ENCODE measurements around the gene TTC28.

The TTC28 gene

DNA sequence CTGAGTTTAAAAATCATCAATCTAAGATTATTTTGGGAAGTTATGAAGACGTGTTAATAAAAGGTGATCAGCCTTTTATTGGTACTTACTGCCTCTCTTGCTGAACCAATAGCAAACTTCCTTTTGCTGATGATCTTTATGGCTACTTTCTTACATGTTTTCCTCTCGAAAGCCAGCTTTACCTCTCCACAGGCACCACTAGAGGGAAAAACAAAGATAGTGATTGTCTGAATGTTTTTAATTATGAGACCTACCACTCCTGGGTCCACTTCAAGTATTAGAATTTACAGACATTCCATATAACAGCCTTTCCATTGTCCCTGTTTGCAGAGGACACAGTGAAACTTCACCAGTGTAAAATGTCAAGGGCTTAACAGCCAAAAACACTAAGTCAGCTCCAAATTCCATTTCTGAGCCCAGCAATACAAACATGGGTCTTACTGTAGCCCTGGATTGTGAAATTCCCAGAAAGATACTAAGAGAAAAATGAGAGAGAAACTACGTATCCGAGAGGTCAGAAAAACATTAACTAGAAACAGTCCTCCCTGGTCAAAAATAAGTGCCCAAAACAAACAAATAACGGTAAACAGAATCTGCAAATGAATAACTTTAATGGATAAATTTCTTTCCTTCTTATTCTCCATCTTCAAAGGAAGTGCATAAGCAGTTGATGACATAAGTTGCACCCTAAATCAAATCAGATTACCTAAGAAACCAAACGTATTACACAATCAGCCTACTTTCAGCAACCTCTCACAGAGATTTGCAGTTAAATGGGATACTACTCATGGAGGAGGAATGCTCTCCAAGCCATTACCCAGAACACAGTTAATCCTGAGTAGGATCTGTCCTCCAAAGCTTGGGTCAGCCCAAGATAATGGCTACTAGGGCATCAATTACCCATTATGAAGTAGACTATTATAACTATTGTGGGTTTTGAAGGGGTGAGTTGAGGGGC, 32.5 kb upstream of the TTC28 start (continued):
- TF ChIP-seq, protein P1, sequence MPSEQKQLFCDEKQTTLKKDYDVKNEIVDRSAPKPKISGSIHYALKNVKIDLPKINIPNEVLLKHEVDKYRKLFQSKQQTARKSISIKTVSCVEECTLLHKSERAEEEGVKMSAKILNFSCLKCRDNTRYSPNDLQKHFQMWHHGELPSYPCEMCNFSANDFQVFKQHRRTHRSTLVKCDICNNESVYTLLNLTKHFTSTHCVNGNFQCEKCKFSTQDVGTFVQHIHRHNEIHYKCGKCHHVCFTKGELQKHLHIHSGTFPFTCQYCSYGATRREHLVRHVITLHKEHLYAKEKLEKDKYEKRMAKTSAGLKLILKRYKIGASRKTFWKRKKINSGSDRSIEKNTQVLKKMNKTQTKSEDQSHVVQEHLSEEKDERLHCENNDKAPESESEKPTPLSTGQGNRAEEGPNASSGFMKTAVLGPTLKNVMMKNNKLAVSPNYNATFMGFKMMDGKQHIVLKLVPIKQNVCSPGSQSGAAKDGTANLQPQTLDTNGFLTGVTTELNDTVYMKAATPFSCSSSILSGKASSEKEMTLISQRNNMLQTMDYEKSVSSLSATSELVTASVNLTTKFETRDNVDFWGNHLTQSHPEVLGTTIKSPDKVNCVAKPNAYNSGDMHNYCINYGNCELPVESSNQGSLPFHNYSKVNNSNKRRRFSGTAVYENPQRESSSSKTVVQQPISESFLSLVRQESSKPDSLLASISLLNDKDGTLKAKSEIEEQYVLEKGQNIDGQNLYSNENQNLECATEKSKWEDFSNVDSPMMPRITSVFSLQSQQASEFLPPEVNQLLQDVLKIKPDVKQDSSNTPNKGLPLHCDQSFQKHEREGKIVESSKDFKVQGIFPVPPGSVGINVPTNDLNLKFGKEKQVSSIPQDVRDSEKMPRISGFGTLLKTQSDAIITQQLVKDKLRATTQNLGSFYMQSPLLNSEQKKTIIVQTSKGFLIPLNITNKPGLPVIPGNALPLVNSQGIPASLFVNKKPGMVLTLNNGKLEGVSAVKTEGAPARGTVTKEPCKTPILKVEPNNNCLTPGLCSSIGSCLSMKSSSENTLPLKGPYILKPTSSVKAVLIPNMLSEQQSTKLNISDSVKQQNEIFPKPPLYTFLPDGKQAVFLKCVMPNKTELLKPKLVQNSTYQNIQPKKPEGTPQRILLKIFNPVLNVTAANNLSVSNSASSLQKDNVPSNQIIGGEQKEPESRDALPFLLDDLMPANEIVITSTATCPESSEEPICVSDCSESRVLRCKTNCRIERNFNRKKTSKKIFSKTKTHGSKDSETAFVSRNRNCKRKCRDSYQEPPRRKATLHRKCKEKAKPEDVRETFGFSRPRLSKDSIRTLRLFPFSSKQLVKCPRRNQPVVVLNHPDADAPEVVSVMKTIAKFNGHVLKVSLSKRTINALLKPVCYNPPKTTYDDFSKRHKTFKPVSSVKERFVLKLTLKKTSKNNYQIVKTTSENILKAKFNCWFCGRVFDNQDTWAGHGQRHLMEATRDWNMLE (tag by site-specific recombination; conservative IDR thresholded peaks at IDR 0.05; ENCODE audit: low read depth) = no peak
- TF ChIP-seq ZBTB20 (tag by site-specific recombination; IDR thresholded peaks at IDR 0.05) = peak; percentile 27; the same call in 1 of the 2 replicates
- TF ChIP-seq, protein P2, sequence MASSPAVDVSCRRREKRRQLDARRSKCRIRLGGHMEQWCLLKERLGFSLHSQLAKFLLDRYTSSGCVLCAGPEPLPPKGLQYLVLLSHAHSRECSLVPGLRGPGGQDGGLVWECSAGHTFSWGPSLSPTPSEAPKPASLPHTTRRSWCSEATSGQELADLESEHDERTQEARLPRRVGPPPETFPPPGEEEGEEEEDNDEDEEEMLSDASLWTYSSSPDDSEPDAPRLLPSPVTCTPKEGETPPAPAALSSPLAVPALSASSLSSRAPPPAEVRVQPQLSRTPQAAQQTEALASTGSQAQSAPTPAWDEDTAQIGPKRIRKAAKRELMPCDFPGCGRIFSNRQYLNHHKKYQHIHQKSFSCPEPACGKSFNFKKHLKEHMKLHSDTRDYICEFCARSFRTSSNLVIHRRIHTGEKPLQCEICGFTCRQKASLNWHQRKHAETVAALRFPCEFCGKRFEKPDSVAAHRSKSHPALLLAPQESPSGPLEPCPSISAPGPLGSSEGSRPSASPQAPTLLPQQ (tag by site-specific recombination; IDR thresholded peaks at IDR 0.05) = peak; percentile 96
- peak; percentile 24; the same call in 1 of the 2 replicates for TF ChIP-seq ZNF394 (tag by site-specific recombination; IDR thresholded peaks at IDR 0.05; ENCODE audit: borderline replicate concordance)
- peak; percentile 19; the same call in 1 of the 2 replicates for TF ChIP-seq ZSCAN30 (tag by site-specific recombination; IDR thresholded peaks at IDR 0.05)
- TF ChIP-seq PRDM1 (tag by site-specific recombination; IDR thresholded peaks at IDR 0.05) = 0 out of 2 replicates have a peak, but pooled peaks have one; percentile 31

DNA sequence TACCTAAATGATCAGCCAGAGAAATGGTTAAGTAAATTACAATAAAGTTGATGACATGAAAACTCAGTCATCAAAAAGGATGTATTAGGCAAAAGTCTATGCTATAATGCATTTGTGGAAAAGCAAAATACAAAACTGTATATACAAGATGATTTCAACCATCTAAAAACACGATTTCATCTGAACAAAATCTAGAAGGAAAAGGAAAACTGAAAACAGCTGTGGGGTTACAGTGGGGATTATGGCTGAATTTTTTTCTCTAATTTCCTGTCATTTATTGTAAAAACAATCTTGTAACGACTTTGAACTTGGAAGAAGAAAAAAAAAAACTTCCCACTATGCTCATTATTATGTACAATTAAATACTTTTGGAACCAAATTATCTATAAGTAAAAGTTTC, 31.7 kb upstream of the TTC28 start:
- TF ChIP-seq ZBTB48 (tag by site-specific recombination; IDR thresholded peaks at IDR 0.05) (no peak), GLIS2 (tag by site-specific recombination; IDR thresholded peaks at IDR 0.05) (no peak), PRDM1 (tag by site-specific recombination; IDR thresholded peaks at IDR 0.05) (no peak), ZBTB21 (tag by site-specific recombination; IDR thresholded peaks at IDR 0.05) (no peak), ZFP69B (tag by site-specific recombination; IDR thresholded peaks at IDR 0.05) (no peak), BCL11A (tag by site-specific recombination; IDR thresholded peaks at IDR 0.05; ENCODE audit: low read depth) (no peak), EGR2 (tag by site-specific recombination; IDR thresholded peaks at IDR 0.05; ENCODE audit: low read depth) (no peak), ZNF791 (tag by site-specific recombination; IDR thresholded peaks at IDR 0.05) (no peak), ZNF624 (tag by site-specific recombination; IDR thresholded peaks at IDR 0.05) (no peak)
- TF ChIP-seq, protein P3, sequence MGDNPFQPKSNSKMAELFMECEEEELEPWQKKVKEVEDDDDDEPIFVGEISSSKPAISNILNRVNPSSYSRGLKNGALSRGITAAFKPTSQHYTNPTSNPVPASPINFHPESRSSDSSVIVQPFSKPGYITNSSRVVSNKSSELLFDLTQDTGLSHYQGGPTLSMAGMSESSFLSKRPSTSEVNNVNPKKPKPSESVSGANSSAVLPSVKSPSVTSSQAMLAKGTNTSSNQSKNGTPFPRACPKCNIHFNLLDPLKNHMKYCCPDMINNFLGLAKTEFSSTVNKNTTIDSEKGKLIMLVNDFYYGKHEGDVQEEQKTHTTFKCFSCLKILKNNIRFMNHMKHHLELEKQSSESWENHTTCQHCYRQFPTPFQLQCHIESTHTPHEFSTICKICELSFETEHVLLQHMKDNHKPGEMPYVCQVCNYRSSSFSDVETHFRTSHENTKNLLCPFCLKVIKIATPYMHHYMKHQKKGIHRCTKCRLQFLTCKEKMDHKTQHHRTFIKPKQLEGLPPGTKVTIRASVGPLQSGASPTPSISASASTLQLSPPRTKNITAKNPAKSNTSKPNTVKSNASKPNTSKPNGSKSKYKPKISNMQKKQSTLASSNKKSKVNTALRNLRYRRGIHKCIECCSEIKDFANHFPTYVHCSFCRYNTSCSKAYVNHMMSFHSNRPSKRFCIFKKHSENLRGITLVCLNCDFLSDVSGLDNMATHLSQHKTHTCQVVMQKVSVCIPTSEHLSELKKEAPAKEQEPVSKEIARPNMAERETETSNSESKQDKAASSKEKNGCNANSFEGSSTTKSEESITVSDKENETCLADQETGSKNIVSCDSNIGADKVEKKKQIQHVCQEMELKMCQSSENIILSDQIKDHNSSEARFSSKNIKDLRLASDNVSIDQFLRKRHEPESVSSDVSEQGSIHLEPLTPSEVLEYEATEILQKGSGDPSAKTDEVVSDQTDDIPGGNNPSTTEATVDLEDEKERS (tag by site-specific recombination; IDR thresholded peaks at IDR 0.05) = no peak
- Histone ChIP-seq H3K4me1 (ENCODE audit: control insufficient read depth, insufficient read depth, low read length) (peaks cover 8% of the 10 kb centered on the region), H3K4me3 (ENCODE audit: low read depth, low read length) (no peak overlapping the region), H3K9me3 (ENCODE audit: control insufficient read depth, insufficient read depth, low read depth, low read length) (no peaks in the 10 kb centered on the region), H3K36me3 (ENCODE audit: control insufficient read depth in 2 of 2, insufficient read depth in 1 of 2, low read length in 2 of 2) (peaks cover 18 to 43% of the 10 kb centered on the region in 2 experiments; a peak in 2 of 3 replicates), H3K27ac (ENCODE audit: extremely low read depth, low read depth, low read length) (no peak overlapping the region)
- CTCF ChIA-PET = no interaction called here
- POLR2A ChIA-PET = no interaction called here

Data from HEK293 (cell line).